ENCODE measurements around the gene MAMDC2. TPM values are rescaled to one million over a fixed set of nuclear protein-coding genes. Genes with fewer than 3 reads are reported as not detected.

Gene MAMDC2
- total RNA-seq, 1 donor from 2014 or later: 28.7 TPM

- Mint-ChIP-seq H3K9me3 (peaks cover 2% of the 10 kb centered on the region), H3K27ac (no peak overlapping the region), H3K36me3 (no peaks in the 10 kb centered on the region), H3K27me3 (ENCODE audit: insufficient read depth, low read depth) (no peaks in the 10 kb centered on the region), H3K4me1 (no peaks in the 10 kb centered on the region), H3K4me3 (no peak overlapping the region)
- no peak for TF ChIP-seq EZH2phosphoT487 (IDR thresholded peaks at IDR 0.05)
- no peak for TF ChIP-seq EZH2 (IDR thresholded peaks at IDR 0.05)
- TF ChIP-seq CTCF (IDR thresholded peaks at IDR 0.05): no peak
- no peaks in the 10 kb centered on the region for H3F3A ChIP-seq (ENCODE audit: low read depth)
- H3K79me2 ChIP-seq (ENCODE audit: low read depth): no peaks in the 10 kb centered on the region
- H3K27ac ChIP-seq: no peak overlapping the region
- H3K4me3 ChIP-seq: no peak overlapping the region
- H3K36me3 ChIP-seq: no peaks in the 10 kb centered on the region
- H2AFZ ChIP-seq (replicated peaks): no peak overlapping the region
- H3K4me2 ChIP-seq: no peak overlapping the region
- no peaks in the 10 kb centered on the region for H4K20me1 ChIP-seq (ENCODE audit: low read depth)
- no peak for DNase-seq (ENCODE audit: low spot score)
- no peaks in the 10 kb centered on the region for H3K27me3 ChIP-seq
- H3K4me1 ChIP-seq: peaks cover 14% of the 10 kb centered on the region
- no peaks in the 10 kb centered on the region for H3K9me3 ChIP-seq (ENCODE audit: low read depth)
- no peak overlapping the region for H3K9ac ChIP-seq
Observed at GRCh38 chr9:70056211-70056944, 12.7 kb downstream of the MAMDC2 start.

GRCh38 chr9:70058569-70059116 lies 15.0 kb downstream of the MAMDC2 start:
- Histone ChIP-seq H3K79me2 (ENCODE audit: low read depth) (no peaks in the 10 kb centered on the region), H3K4me1 (peaks cover 8% of the 10 kb centered on the region), H3K9ac (no peak overlapping the region), H3F3A (ENCODE audit: low read depth) (no peaks in the 10 kb centered on the region), H3K36me3 (no peaks in the 10 kb centered on the region), H3K9me3 (ENCODE audit: low read depth) (no peaks in the 10 kb centered on the region), H3K27ac (no peak overlapping the region), H4K20me1 (ENCODE audit: low read depth) (no peaks in the 10 kb centered on the region), H2AFZ (replicated peaks) (no peak overlapping the region), H3K4me3 (no peak overlapping the region), H3K27me3 (no peaks in the 10 kb centered on the region), H3K4me2 (no peak overlapping the region)
- no peak overlapping the region for H3K4me3 Mint-ChIP-seq
- no peaks in the 10 kb centered on the region for H3K4me1 Mint-ChIP-seq
- no peaks in the 10 kb centered on the region for H3K36me3 Mint-ChIP-seq
- H3K9me3 Mint-ChIP-seq: peaks cover 2% of the 10 kb centered on the region
- H3K27ac Mint-ChIP-seq: no peak overlapping the region
- no peaks in the 10 kb centered on the region for H3K27me3 Mint-ChIP-seq (ENCODE audit: insufficient read depth, low read depth)
- TF ChIP-seq EZH2phosphoT487 (IDR thresholded peaks at IDR 0.05) (no peak), EZH2 (IDR thresholded peaks at IDR 0.05) (no peak)
- DNase-seq (ENCODE audit: low spot score): no peak

GRCh38 chr9:70060148-70060882 lies 16.7 kb downstream of the MAMDC2 start:
- H3K79me2 ChIP-seq (ENCODE audit: low read depth): no peaks in the 10 kb centered on the region
- TF ChIP-seq CTCF (IDR thresholded peaks at IDR 0.05): no peak
- no peak for TF ChIP-seq EZH2phosphoT487 (IDR thresholded peaks at IDR 0.05)
- TF ChIP-seq EZH2 (IDR thresholded peaks at IDR 0.05): no peak
- Mint-ChIP-seq H3K36me3 (no peaks in the 10 kb centered on the region), H3K4me3 (no peak overlapping the region), H3K27ac (no peak overlapping the region), H3K27me3 (ENCODE audit: insufficient read depth, low read depth) (no peaks in the 10 kb centered on the region), H3K4me1 (no peaks in the 10 kb centered on the region), H3K9me3 (peaks cover 2% of the 10 kb centered on the region)
- DNase-seq (ENCODE audit: low spot score): no peak
- no peaks in the 10 kb centered on the region for H3K4me1 ChIP-seq
- H2AFZ ChIP-seq (replicated peaks): no peak overlapping the region
- no peaks in the 10 kb centered on the region for H3K27me3 ChIP-seq
- no peaks in the 10 kb centered on the region for H4K20me1 ChIP-seq (ENCODE audit: low read depth)
- no peak overlapping the region for H3K4me3 ChIP-seq
- H3K9me3 ChIP-seq (ENCODE audit: low read depth): no peaks in the 10 kb centered on the region
- H3K27ac ChIP-seq: no peak overlapping the region
- H3K9ac ChIP-seq: no peak overlapping the region
- H3K36me3 ChIP-seq: no peaks in the 10 kb centered on the region
- H3F3A ChIP-seq (ENCODE audit: low read depth): no peaks in the 10 kb centered on the region
- no peak overlapping the region for H3K4me2 ChIP-seq
